DND-41 (cell line): ENCODE data around the gene GOLGA6L7.
"Not testable (repeated sequence)": the region's sequence is repeated elsewhere in the genome, so short reads cannot be mapped to it uniquely, and the experiment has no call there.

Source experiments
- ATAC-seq: fragments of 200-7000 bp; cut with Tn5 transposase; 3 replicates; pipeline ENCODE4 v1.9.1; 2021; ENCODE audit warnings: low read depth; ENCODE audit not compliant: insufficient read depth
- DNase-seq: peaks from one replicate; pipeline ENCODE4 v3.0.0-alpha.2; 2020
- H2AFZ ChIP-seq: 2 replicates; pipeline ENCODE4 v1.6.0; 2012; ENCODE audit warnings: low read depth, low read length
- H3K27ac ChIP-seq: 2 replicates; pipeline ENCODE4 v1.5.1; 2012; ENCODE audit warnings: low read length, inconsistent platforms
- H3K27me3 ChIP-seq: fragments of 200-600 bp; sonication (generic); 2 replicates; pipeline ENCODE4 v1.6.0; 2012; ENCODE audit warnings: low read length, mild to moderate bottlenecking, inconsistent platforms; ENCODE audit not compliant: insufficient read depth, poor library complexity
- H3K36me3 ChIP-seq: 2 replicates; pipeline ENCODE4 v1.5.1; 2012; ENCODE audit warnings: low read length, inconsistent platforms; ENCODE audit not compliant: insufficient read depth
- H3K4me1 ChIP-seq: 2 replicates; pipeline ENCODE4 v1.5.1; 2012; ENCODE audit warnings: mild to moderate bottlenecking, low read length; ENCODE audit not compliant: insufficient read depth
- H3K4me2 ChIP-seq: 2 replicates; pipeline ENCODE4 v1.6.0; 2012; ENCODE audit warnings: mild to moderate bottlenecking, moderate library complexity, low read length, inconsistent platforms; ENCODE audit not compliant: insufficient read depth
- H3K4me3 ChIP-seq, 2 experiments: fragments of 200-600 bp in 1 of 2; shearing (Covaris generic) in 1 of 2; 2 replicates each; pipeline ENCODE4 v1.5.1; 2012 to 2016; ENCODE audit warnings: inconsistent platforms in 2 of 2, low read length in 2 of 2, mild to moderate bottlenecking in 2 of 2, low read depth in 1 of 2, moderate library complexity in 1 of 2
- H3K79me2 ChIP-seq: 2 replicates; pipeline ENCODE4 v1.6.0; 2012; ENCODE audit warnings: low read length, inconsistent platforms; ENCODE audit not compliant: insufficient read depth
- H3K9ac ChIP-seq: 2 replicates; pipeline ENCODE4 v1.6.0; 2012; ENCODE audit warnings: low read depth, mild to moderate bottlenecking, inconsistent platforms, low read length, moderate library complexity
- H3K9me3 ChIP-seq: 2 replicates; pipeline ENCODE4 v1.5.1; 2012; ENCODE audit warnings: low read length, moderate library complexity, mild to moderate bottlenecking, inconsistent platforms; ENCODE audit not compliant: insufficient read depth, severe bottlenecking
- H4K20me1 ChIP-seq: 2 replicates; pipeline ENCODE4 v1.6.0; 2012; ENCODE audit warnings: low read length; ENCODE audit not compliant: insufficient read depth
- EZH2 ChIP-seq: IDR thresholded peaks from 3 replicates; pipeline ENCODE4 v1.6.1; 2012; ENCODE audit warnings: borderline replicate concordance, low read depth, mild to moderate bottlenecking, moderate library complexity, low read length, inconsistent platforms; ENCODE audit not compliant: severe bottlenecking
- TF ChIP-seq, protein P1 (sequence below): IDR thresholded peaks from 2 replicates; pipeline ENCODE4 v1.5.1; 2012; ENCODE audit warnings: borderline replicate concordance, low read length, moderate library complexity, mild to moderate bottlenecking; ENCODE audit not compliant: poor library complexity, severe bottlenecking; ENCODE audit errors: extremely low read depth

Gene GOLGA6L7

DNA sequence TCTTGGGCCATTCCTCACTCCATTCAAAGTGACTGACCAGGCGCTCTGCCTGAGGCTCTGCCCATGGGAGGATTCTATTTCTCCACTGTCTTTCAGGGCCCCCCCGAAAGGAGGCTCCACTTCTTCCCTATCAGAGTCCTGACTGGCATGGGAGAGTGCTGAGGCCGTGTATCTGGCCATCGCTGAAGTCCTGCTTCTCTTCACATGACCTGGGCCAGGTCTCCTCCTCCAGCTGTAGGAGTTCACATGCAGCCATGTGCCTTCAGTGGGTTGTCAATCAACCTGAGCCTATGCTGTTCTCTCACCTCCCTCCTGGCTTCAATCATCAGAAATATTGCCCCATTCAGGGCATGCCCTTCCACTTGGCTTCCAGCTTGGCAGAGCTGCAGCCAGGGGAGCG, 24.6 kb upstream of the GOLGA6L7 start:
- Histone ChIP-seq H3K27me3 (no peaks in the 10 kb centered on the region), H3K9me3 (no peaks in the 10 kb centered on the region), H4K20me1 (no peaks in the 10 kb centered on the region), H3K4me3 (no peak overlapping the region), H3K36me3 (no peaks in the 10 kb centered on the region), H3K9ac (no peak overlapping the region), H3K79me2 (no peaks in the 10 kb centered on the region), H3K4me2 (no peak overlapping the region), H3K4me1 (no peaks in the 10 kb centered on the region), H2AFZ (no peak overlapping the region), H3K27ac (no peak overlapping the region)
- DNase-seq = no peak
- no peak for TF ChIP-seq EZH2
- TF ChIP-seq, protein P1, sequence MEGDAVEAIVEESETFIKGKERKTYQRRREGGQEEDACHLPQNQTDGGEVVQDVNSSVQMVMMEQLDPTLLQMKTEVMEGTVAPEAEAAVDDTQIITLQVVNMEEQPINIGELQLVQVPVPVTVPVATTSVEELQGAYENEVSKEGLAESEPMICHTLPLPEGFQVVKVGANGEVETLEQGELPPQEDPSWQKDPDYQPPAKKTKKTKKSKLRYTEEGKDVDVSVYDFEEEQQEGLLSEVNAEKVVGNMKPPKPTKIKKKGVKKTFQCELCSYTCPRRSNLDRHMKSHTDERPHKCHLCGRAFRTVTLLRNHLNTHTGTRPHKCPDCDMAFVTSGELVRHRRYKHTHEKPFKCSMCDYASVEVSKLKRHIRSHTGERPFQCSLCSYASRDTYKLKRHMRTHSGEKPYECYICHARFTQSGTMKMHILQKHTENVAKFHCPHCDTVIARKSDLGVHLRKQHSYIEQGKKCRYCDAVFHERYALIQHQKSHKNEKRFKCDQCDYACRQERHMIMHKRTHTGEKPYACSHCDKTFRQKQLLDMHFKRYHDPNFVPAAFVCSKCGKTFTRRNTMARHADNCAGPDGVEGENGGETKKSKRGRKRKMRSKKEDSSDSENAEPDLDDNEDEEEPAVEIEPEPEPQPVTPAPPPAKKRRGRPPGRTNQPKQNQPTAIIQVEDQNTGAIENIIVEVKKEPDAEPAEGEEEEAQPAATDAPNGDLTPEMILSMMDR = no peak
- no peak for ATAC-seq

DNA sequence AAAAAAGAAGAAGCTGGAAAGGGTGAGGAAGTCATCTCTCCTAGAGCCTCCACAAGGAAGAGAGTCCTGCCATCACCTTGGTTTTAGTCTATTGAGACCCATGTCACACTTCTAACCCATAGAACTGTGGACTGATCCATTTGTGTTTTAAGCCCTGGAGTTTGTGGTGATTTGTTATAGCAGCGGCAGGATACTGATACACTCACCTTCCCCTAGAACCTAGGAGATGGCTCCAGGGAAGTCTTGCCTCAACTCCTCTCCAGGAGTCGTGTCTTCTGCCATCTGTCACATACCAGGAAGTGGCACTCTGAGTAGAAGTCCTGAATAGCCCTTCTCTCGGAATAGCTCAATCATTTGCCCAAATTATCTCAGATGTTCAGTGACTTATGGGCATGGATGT, 22.7 kb upstream of the GOLGA6L7 start:
- H3K9me3 ChIP-seq = no peaks in the 10 kb centered on the region
- no peak for DNase-seq

DNA sequence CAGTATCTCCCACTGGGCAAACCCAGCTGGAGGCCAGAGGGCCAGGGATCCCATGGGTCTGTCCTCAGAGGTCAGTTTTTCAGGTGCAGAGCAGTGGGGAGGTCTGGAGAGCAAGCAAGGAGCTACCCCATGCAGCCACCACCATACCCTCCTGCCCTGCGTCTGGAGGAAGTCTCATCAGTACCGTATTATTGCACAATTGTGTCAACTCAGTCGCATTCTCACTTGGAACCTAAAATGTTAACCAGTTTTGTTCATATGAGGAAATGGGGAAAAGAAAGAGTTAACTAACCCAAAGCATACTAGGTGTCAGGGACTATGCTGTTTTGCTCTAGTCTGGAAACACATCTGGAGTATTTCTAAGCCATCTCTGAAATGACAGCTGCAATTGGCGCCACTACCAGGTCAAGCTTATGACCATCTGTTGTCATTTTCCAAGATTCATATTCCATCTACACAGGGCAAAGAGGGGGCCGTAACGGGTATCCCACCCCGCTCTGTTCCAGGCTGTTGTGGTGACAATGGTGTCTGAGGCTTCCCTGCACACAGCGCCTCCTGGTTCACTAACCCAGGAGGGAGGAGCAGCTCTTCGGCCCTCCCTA, 20.4 kb upstream of the GOLGA6L7 start:
- Histone ChIP-seq H3K36me3 (no peaks in the 10 kb centered on the region), H3K27me3 (no peaks in the 10 kb centered on the region), H3K4me3 (no peak overlapping the region), H3K4me1 (no peaks in the 10 kb centered on the region), H2AFZ (no peak overlapping the region), H3K79me2 (no peaks in the 10 kb centered on the region), H4K20me1 (no peaks in the 10 kb centered on the region), H3K27ac (no peak overlapping the region), H3K4me2 (no peak overlapping the region), H3K9ac (no peak overlapping the region), H3K9me3 (no peaks in the 10 kb centered on the region)
- ATAC-seq = no peak
- no peak for DNase-seq
- TF ChIP-seq, protein P1 = no peak
- no peak for TF ChIP-seq EZH2

More for the DNA sequence above, 22.7 kb upstream of the GOLGA6L7 start:
- Histone ChIP-seq H3K79me2 (no peaks in the 10 kb centered on the region), H2AFZ (no peak overlapping the region), H3K4me2 (no peak overlapping the region), H3K4me1 (no peaks in the 10 kb centered on the region), H4K20me1 (no peaks in the 10 kb centered on the region), H3K36me3 (no peaks in the 10 kb centered on the region), H3K4me3 (no peak overlapping the region), H3K27ac (no peak overlapping the region), H3K9ac (no peak overlapping the region), H3K27me3 (no peaks in the 10 kb centered on the region)
- no peak for ATAC-seq
- TF ChIP-seq EZH2 = no peak
- TF ChIP-seq, protein P1 = no peak

DNA sequence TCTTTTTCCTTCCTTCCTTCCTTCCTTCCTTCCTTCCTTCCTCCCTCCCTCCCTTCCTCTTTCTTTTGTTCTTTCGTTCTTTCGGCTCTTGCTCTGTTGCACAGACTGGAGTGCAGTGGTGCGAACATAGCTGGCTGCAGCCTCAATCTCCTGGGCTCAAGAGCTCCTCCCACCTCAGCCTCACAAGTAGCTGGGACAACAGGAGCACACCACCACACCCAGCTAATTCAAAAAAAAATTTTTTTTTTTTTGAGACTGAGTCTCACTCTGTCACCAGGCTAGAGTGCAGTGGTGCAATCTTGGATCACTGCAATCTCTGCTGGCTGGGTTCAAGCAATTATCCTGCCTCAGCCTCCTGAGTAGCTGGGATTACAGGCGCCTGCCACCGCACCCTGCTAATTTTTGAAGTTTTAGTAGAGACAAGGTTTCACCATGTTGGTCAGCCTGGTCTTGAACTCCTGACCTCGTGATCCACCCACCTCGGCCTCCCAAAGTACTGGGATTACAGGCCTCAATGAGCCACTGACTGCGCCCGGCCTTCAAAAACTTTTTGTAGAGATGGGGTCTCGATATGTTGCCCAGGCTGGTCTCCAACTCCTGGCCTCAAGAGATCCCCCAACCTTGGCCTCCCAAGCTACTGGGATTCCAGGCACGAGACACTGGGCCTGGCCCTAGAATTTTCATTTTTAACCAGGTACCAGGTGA, 13.3 kb upstream of the GOLGA6L7 start:
- H3K79me2 ChIP-seq, H3K27ac ChIP-seq, ATAC-seq, H3K27me3 ChIP-seq, H3K4me2 ChIP-seq, H3K9ac ChIP-seq, H3K9me3 ChIP-seq, H3K4me3 ChIP-seq, H4K20me1 ChIP-seq, DNase-seq, H2AFZ ChIP-seq, H3K36me3 ChIP-seq, H3K4me1 ChIP-seq: not testable (repeated sequence)
